A673 (cell line): Measurements from ENCODE around the gene CFAP107. TPM values are rescaled to one million over a fixed set of nuclear protein-coding genes. Genes with fewer than 3 reads are reported as not detected.

Experiments
- BruUV-seq: library from RNA; stranded (reverse); fragments of 400-500 nt; replicated peaks from 2 replicates; lab custom pipeline; 2021; lab: Mats Ljungman, UMichigan
- CTCF ChIA-PET: fragments of 300-600 bp; sonication (Branson Sonifier 250); formaldehyde crosslinking; loops from one replicate; lab custom pipeline; 2022; ENCODE audit warnings: antibody characterized with exemption; lab: Charles Lee
- POLR2A ChIA-PET: fragments of 300-600 bp; sonication (Branson Sonifier 250); formaldehyde crosslinking; loops from one replicate; lab custom pipeline; 2022; ENCODE audit warnings: antibody characterized with exemption; ENCODE audit not compliant: low non-redundant PET; lab: Charles Lee
- DNase-seq: peaks from one replicate; pipeline ENCODE4 v3.0.0-alpha.2; 2015; ENCODE audit warnings: low spot score
- H3K27ac ChIP-seq: fragments of 200-600 bp; sonication (generic); 2 replicates; pipeline ENCODE4 v1.5.1; 2016; ENCODE audit warnings: mixed run types, low read depth, mild to moderate bottlenecking, mixed read lengths, antibody characterized with exemption, low read length; ENCODE audit not compliant: poor library complexity, severe bottlenecking
- H3K27me3 ChIP-seq: fragments of 200-600 bp; sonication (generic); replicated peaks from 2 replicates; pipeline ENCODE4 v1.6.1; 2017; ENCODE audit warnings: mixed run types, low read depth, mild to moderate bottlenecking, mixed read lengths, antibody characterized with exemption, low read length; ENCODE audit not compliant: insufficient read depth, poor library complexity
- H3K36me3 ChIP-seq: fragments of 200-600 bp; sonication (generic); 2 replicates; pipeline ENCODE4 v1.6.1; 2016; ENCODE audit warnings: mixed run types, mild to moderate bottlenecking, mixed read lengths, antibody characterized with exemption, low read length; ENCODE audit not compliant: insufficient read depth, poor library complexity, severe bottlenecking
- H3K4me1 ChIP-seq: fragments of 200-600 bp; sonication (generic); 2 replicates; pipeline ENCODE4 v1.6.1; 2017; ENCODE audit warnings: mixed run types, mild to moderate bottlenecking, mixed read lengths, antibody characterized with exemption, low read length; ENCODE audit not compliant: insufficient read depth, poor library complexity, severe bottlenecking
- H3K4me3 ChIP-seq: fragments of 200-600 bp; sonication (generic); 2 replicates; pipeline ENCODE4 v1.5.1; 2016; ENCODE audit warnings: low read depth, mixed run types, mild to moderate bottlenecking, mixed read lengths, low read length; ENCODE audit not compliant: poor library complexity, severe bottlenecking
- H3K9me3 ChIP-seq: fragments of 200-600 bp; sonication (generic); 2 replicates; pipeline ENCODE4 v1.6.1; 2016; ENCODE audit warnings: mixed run types, low read depth, mild to moderate bottlenecking, mixed read lengths, antibody characterized with exemption, low read length; ENCODE audit not compliant: poor library complexity, severe bottlenecking
- EZH2 ChIP-seq: fragments of 200-600 bp; sonication (generic); IDR thresholded peaks from 2 replicates; pipeline ENCODE4 v1.6.1; 2017; ENCODE audit warnings: borderline replicate concordance, low read depth, mild to moderate bottlenecking, mixed read lengths, antibody characterized with exemption, low read length; ENCODE audit not compliant: poor library complexity, severe bottlenecking
- intact Hi-C: fragments of 100-400 bp; cut with micrococcal nuclease; formaldehyde crosslinking; loops from one replicate; pipeline ENCODE4 v1.10.0; 2022; ENCODE audit not compliant: unreplicated experiment
- total RNA-seq: library from RNA; stranded (reverse); gene quantifications from 2 replicates; pipeline ENCODE4 v1.2.3, GENCODE V29; 2021
- TF ChIP-seq, protein P1 (sequence below): fragments of 300-800, 200-600 bp; sonication (generic); conservative IDR thresholded peaks from 2 replicates; pipeline ENCODE4 v1.5.1; 2017; ENCODE audit warnings: low read depth, mild to moderate bottlenecking, antibody characterized with exemption, low read length, moderate library complexity, mixed read lengths

CFAP107 gene
- total RNA-seq, 1 experiment from 2014 or later = not detected

DNA sequence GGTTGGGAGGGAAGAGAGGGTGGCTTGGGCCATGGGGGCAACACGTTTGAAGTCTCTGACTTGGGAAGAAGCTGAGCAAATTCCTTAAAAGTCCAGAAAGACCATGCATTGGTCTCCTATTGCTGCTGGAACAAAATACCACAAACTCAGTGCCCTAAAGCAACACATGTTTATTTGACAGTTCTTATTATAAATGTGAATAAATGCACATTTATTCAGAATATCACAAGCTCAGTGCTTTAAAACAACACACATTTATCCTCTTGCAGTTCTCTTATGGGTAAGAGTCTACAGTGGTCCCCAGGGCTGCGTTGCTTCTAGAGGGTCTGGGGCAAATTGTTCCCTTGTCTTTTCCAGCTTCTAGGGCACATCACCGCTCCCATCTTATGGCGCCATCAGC is 17.5 kb downstream of the CFAP107 start:
- no peaks in the 10 kb centered on the region for H3K9me3 ChIP-seq
- intact Hi-C loops = no loop called here
- H3K27me3 ChIP-seq = no peaks in the 10 kb centered on the region
- no peak overlapping the region for H3K27ac ChIP-seq
- no peaks in the 10 kb centered on the region for H3K36me3 ChIP-seq
- DNase-seq = no peak
- TF ChIP-seq EZH2 = no peak
- TF ChIP-seq, protein P1, sequence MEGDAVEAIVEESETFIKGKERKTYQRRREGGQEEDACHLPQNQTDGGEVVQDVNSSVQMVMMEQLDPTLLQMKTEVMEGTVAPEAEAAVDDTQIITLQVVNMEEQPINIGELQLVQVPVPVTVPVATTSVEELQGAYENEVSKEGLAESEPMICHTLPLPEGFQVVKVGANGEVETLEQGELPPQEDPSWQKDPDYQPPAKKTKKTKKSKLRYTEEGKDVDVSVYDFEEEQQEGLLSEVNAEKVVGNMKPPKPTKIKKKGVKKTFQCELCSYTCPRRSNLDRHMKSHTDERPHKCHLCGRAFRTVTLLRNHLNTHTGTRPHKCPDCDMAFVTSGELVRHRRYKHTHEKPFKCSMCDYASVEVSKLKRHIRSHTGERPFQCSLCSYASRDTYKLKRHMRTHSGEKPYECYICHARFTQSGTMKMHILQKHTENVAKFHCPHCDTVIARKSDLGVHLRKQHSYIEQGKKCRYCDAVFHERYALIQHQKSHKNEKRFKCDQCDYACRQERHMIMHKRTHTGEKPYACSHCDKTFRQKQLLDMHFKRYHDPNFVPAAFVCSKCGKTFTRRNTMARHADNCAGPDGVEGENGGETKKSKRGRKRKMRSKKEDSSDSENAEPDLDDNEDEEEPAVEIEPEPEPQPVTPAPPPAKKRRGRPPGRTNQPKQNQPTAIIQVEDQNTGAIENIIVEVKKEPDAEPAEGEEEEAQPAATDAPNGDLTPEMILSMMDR = no peak
- no TSS peak for BruUV-seq
- H3K4me3 ChIP-seq = no peak overlapping the region
- ChIA-PET CTCF (no interaction called here), POLR2A (no interaction called here)
- no peaks in the 10 kb centered on the region for H3K4me1 ChIP-seq

DNA sequence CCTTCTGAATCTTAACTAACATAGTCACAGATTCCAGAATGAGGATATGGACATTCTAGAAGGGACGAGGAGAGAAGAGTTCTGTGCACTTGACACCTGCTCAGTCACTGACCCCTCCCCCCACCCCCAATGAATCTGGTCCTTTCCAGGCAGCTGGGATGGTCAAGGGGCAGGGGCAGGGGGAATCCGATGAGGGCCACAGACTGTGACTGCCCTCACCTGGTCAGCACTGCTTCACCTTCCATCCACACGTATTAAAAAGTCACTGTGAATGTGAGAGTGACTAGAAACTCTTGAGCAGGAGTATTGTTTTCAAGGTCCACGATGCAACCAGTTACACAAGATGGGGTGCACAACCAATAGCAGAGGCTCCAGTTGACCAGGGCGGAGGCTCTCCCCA is 18.0 kb downstream of the CFAP107 start:
- no peak overlapping the region for H3K27ac ChIP-seq
- ChIA-PET POLR2A (no interaction called here), CTCF (no interaction called here)
- H3K27me3 ChIP-seq = no peaks in the 10 kb centered on the region
- intact Hi-C loops = no loop called here
- H3K4me1 ChIP-seq = no peaks in the 10 kb centered on the region
- H3K36me3 ChIP-seq = no peaks in the 10 kb centered on the region
- TF ChIP-seq, protein P1 = no peak
- no peak for TF ChIP-seq EZH2
- no peaks in the 10 kb centered on the region for H3K9me3 ChIP-seq
- no TSS peak for BruUV-seq
- no peak for DNase-seq
- H3K4me3 ChIP-seq = no peak overlapping the region

DNA sequence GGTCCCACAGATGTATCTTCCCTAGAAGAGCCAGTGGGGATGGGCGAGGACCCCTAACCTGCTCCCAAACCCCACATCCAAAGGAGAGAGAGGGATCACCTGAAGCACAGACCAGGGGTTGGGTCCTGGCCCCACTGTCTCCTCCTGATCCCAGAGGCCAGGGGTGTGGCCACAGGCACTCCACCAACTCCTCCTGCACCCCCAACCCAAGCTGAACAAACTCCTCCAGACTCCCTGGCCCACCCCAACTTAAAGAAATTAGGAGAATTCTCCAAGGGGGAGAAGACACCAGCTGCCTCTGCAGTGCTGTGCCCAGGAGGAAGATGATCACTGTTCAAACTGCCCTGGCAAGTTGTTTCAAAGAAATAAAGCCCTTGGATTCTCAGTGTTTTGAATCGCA is 23.0 kb downstream of the CFAP107 start:
- TF ChIP-seq, protein P1 = no peak
- no peak for TF ChIP-seq EZH2
- POLR2A ChIA-PET = interaction anchor here (0.6 kb wide), 1 partner anchor 475 kb away, joined by 3 read pairs; no protein-coding TSS in a partner anchor
- Histone ChIP-seq H3K4me1 (no peaks in the 10 kb centered on the region), H3K27me3 (peaks cover 5% of the 10 kb centered on the region), H3K36me3 (no peaks in the 10 kb centered on the region), H3K9me3 (no peaks in the 10 kb centered on the region), H3K4me3 (no peak overlapping the region), H3K27ac (no peak overlapping the region)
- CTCF ChIA-PET = no interaction called here
- BruUV-seq = no TSS peak
- no peak for DNase-seq
- intact Hi-C loops = no loop called here
